ENCODE measurements around the gene NR3C1.

DNA sequence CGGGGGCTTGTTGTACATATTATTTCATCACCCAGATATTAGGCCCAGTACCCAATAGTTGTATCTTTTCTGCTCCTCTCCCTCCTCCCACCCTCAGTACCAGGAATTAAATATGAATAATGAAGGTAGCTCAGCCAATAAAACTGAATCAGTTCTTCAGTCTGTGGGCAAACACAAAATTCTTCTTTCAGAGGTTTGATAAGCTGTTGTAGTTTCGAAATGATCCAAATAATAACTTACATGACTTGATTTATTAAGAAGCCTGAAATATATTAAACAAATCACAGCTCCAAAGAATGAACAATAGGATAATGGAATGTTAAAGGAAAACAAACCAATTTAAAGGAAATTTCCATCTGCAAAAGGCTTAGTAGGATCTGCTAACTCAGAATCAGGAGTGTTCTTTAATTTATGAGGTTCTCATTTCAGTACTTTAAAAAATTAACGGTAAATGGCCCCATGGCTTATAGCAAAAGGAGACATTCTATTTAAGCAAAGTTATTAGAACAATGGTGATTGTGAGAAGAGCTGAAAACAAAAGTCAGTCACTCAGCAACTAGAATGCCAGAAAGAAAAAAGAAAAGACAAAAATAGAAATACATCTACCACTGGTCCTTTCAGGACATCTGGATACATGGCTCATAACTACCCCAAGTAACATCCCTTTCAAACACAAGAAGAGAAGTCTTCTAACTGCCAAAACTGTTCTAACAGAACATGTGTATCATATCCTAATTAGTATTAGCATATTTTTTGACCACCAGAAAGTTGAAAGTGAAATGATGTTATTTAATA is 62.4 kb downstream of the NR3C1 start:
- TF ChIP-seq, protein P1, sequence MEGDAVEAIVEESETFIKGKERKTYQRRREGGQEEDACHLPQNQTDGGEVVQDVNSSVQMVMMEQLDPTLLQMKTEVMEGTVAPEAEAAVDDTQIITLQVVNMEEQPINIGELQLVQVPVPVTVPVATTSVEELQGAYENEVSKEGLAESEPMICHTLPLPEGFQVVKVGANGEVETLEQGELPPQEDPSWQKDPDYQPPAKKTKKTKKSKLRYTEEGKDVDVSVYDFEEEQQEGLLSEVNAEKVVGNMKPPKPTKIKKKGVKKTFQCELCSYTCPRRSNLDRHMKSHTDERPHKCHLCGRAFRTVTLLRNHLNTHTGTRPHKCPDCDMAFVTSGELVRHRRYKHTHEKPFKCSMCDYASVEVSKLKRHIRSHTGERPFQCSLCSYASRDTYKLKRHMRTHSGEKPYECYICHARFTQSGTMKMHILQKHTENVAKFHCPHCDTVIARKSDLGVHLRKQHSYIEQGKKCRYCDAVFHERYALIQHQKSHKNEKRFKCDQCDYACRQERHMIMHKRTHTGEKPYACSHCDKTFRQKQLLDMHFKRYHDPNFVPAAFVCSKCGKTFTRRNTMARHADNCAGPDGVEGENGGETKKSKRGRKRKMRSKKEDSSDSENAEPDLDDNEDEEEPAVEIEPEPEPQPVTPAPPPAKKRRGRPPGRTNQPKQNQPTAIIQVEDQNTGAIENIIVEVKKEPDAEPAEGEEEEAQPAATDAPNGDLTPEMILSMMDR (IDR thresholded peaks at IDR 0.05; ENCODE audit: poor library complexity) = no peak
- TF ChIP-seq EZH2 (IDR thresholded peaks at IDR 0.05; ENCODE audit: borderline replicate concordance) = no peak
